ENCODE measurements around the gene IMP3.
"Not testable (repeated sequence)": the region's sequence is repeated elsewhere in the genome, so short reads cannot be mapped to it uniquely, and the experiment has no call there.

The IMP3 gene

GRCh38 chr15:75639709-75640482, at the start of gene IMP3:
TSS of gene IMP3 (minus strand) at chr15:75640224. CDS start at chr15:75640168, 56 bp downstream.
- in situ Hi-C loops (cut with MboI; ENCODE audit: low sequenced_read_pairs): no loop called here

- in situ Hi-C loops (cut with MboI; ENCODE audit: low sequenced_read_pairs): not testable (repeated sequence)
These were observed 49.4 kb upstream of the IMP3 start for GRCh38 chr15:75689429-75689828.

GRCh38 chr15:75688831-75689230, 48.8 kb upstream of the IMP3 start:
- in situ Hi-C loops (cut with MboI; ENCODE audit: low sequenced_read_pairs): no loop called here

- in situ Hi-C loops (cut with MboI; ENCODE audit: low sequenced_read_pairs): no loop called here
These were observed 48.2 kb upstream of the IMP3 start for GRCh38 chr15:75688278-75688557.

- in situ Hi-C loops (cut with MboI; ENCODE audit: low sequenced_read_pairs): no loop called here
These were observed 47.7 kb upstream of the IMP3 start for GRCh38 chr15:75687486-75688277.

GRCh38 chr15:75686212-75686642, 46.2 kb upstream of the IMP3 start:
- in situ Hi-C loops (cut with MboI; ENCODE audit: low sequenced_read_pairs): not testable (repeated sequence)

GRCh38 chr15:75685195-75685594, 45.2 kb upstream of the IMP3 start:
- in situ Hi-C loops (cut with MboI; ENCODE audit: low sequenced_read_pairs): no loop called here

- in situ Hi-C loops (cut with MboI; ENCODE audit: low sequenced_read_pairs): no loop called here
These were observed 44.6 kb upstream of the IMP3 start for GRCh38 chr15:75684648-75685047.

- in situ Hi-C loops (cut with MboI; ENCODE audit: low sequenced_read_pairs): not testable (repeated sequence)
These were observed 43.8 kb upstream of the IMP3 start for GRCh38 chr15:75683646-75684312.

GRCh38 chr15:75682181-75683135, 42.4 kb upstream of the IMP3 start:
- in situ Hi-C loops (cut with MboI; ENCODE audit: low sequenced_read_pairs): no loop called here

- in situ Hi-C loops (cut with MboI; ENCODE audit: low sequenced_read_pairs): no loop called here
These were observed 40.2 kb upstream of the IMP3 start for GRCh38 chr15:75680007-75680789.

- in situ Hi-C loops (cut with MboI; ENCODE audit: low sequenced_read_pairs): not testable (repeated sequence)
These were observed 38.3 kb upstream of the IMP3 start for GRCh38 chr15:75678324-75678690.

GRCh38 chr15:75677465-75678323, 37.7 kb upstream of the IMP3 start:
- in situ Hi-C loops (cut with MboI; ENCODE audit: low sequenced_read_pairs): no loop called here

- in situ Hi-C loops (cut with MboI; ENCODE audit: low sequenced_read_pairs): no loop called here
These were observed 36.9 kb upstream of the IMP3 start for GRCh38 chr15:75676688-75677464.

- in situ Hi-C loops (cut with MboI; ENCODE audit: low sequenced_read_pairs): no loop called here
These were observed 35.8 kb upstream of the IMP3 start for GRCh38 chr15:75675579-75676404.

GRCh38 chr15:75674366-75674765, 34.3 kb upstream of the IMP3 start:
- in situ Hi-C loops (cut with MboI; ENCODE audit: low sequenced_read_pairs): no loop called here

Data from hTERT RPE-1 (cell line).